NCI-H460 (cell line): Measurements from ENCODE around the gene DHRS3. TPM values are rescaled to one million over a fixed set of nuclear protein-coding genes. Genes with fewer than 3 reads are reported as not detected.
"Not testable (repeated sequence)": the region's sequence is repeated elsewhere in the genome, so short reads cannot be mapped to it uniquely, and the experiment has no call there.

Experiments
- DNase-seq: peaks from one replicate; pipeline ENCODE4 v3.0.0-alpha.2; 2016; ENCODE audit warnings: low read depth; ENCODE audit errors: extremely low read depth
- total RNA-seq: library from RNA; depleted of rRNA; stranded (reverse); fragments of >200 nt; shearing (Covaris generic); gene quantifications from 2 replicates; pipeline ENCODE4 v1.2.3, GENCODE V29; 2014

The DHRS3 gene
- total RNA-seq, 1 experiment from 2014 or later, result 19.1 TPM

GRCh38 chr1:12544357-12544756 lies 73.7 kb downstream of the DHRS3 start:
- DNase-seq, result no peak

DNA sequence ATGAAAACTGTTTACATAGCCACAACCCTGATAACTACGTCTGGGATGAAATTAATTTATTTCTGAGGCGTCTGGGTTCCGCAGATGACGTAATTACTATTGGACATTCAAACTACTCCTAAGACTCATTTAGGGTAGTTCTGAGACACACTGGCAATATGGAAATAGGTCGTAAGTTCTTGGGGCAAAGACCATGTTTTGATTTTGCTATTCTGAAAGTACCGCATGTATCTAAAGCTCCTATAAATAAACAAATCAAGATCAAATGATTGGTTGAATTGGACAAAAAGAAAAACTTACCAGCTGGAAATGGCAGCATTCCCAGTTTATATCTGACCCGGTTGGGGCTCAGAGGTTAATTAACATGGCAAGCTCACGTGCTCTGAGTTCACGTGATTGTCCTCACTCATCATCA lies 74.3 kb downstream of the DHRS3 start:
- no peak for DNase-seq

GRCh38 chr1:12542616-12543592 lies 75.1 kb downstream of the DHRS3 start:
- no peak for DNase-seq

DNA sequence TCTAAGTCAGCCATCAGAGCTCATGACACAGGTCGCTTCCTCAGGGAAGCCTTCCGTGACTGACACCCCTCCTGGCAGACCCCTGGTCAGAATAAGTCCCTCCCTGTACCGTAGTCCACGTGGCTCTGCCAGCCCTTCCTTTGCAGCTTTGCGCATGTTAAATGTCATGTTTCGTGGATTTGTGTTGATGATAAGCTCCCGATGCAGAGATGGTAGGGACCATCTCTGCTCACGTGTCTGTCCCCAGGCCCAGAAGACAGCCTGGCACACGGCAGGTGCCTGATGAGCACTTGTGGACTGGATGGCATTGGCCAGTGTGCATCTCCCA lies 75.9 kb downstream of the DHRS3 start:
- no peak for DNase-seq

GRCh38 chr1:12541274-12542137 lies 76.5 kb downstream of the DHRS3 start:
- no peak for DNase-seq

- DNase-seq, result no peak
These were observed 77.3 kb downstream of the DHRS3 start for GRCh38 chr1:12540580-12541273.

GRCh38 chr1:12539705-12540579 lies 78.1 kb downstream of the DHRS3 start:
- peak; percentile 69 for DNase-seq

DNA sequence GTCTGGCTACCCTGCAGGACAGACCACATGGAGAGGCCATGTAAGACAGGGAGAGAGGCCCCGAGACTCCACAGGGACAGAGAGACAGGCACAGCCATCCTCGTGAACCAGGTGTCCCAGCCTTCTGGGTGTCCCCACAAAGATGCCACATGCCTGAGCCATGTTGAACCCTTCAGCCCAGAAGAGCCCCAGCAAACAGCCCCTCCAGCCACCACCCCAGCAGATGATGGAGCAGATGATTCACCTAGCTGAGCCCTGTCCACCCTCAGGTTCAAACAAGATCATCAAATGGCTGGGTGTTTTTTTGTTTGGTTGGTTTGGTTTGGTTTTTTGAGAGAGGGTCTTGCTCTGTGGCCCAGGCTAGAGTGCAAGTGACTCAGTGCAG lies 78.7 kb downstream of the DHRS3 start:
- DNase-seq, result no peak

DNA sequence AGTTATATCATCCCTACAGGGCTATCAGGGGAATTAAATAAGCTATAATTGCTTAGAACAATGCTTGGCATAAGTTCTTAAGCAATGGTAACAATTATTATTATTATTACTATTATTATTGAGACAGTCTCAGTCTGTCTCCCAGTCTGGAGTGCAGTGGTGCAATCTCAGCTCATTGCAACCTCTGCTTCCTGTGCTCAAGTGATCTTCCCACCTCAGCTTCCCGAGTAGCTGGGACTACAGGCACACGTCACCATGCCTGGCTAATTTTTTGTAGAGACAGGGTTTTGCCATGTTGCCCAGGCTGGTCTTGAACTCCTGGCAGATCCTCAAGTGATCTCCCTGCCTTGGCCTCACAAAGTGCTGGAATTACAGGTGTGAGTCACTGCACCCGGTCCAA lies 79.5 kb downstream of the DHRS3 start:
- not testable (repeated sequence) for DNase-seq

- no peak for DNase-seq
These were observed 80.0 kb downstream of the DHRS3 start for GRCh38 chr1:12537906-12538461.

GRCh38 chr1:12537294-12537693 lies 80.7 kb downstream of the DHRS3 start:
- DNase-seq, result no peak

- no peak for DNase-seq
These were observed 81.9 kb downstream of the DHRS3 start for GRCh38 chr1:12536023-12536639.

DNA sequence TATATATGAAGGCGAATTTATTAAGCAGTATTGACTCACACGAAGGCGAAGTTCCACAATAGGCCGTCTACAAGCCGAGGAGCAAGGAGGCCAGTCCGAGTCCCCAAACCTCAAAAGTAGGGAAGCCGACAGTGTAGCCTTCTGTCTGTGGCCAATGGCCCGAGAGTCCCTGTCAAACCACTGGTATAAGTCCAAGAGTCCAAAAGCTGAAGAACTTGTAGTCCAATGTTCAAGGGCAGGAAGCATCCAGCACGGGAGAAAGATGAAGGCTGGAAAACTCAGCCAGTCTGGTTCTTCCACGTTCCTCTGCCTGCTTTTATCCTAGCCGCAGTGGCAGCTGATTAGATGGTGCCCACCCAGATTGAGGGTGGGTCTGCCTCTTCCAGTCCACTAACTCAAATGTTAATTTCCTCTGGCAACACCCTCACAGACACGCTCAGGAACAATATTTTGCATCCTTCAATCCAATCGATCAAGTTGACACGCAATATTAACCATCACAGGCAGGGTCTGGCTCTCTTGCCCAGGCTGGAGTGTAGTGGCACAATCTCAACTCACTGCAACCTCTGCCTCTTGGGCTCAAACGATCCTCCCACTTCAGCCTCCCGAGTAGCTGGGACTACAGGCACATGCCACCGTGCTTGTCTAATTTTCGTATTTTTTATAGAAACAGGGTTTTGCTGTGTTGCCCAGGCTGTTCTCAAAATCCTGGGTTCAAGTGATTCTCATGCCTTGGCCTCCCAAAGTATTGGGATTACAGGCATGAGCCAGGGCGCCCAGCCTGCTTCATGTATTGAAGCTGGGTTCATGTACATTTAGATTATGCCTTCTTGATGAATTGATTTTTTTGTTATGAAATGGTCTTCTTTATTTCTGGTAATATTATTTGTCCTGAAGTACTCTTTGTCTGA lies 85.3 kb downstream of the DHRS3 start:
- DNase-seq, result no peak

- no peak for DNase-seq
These were observed 86.9 kb downstream of the DHRS3 start for GRCh38 chr1:12531179-12531499.

DNA sequence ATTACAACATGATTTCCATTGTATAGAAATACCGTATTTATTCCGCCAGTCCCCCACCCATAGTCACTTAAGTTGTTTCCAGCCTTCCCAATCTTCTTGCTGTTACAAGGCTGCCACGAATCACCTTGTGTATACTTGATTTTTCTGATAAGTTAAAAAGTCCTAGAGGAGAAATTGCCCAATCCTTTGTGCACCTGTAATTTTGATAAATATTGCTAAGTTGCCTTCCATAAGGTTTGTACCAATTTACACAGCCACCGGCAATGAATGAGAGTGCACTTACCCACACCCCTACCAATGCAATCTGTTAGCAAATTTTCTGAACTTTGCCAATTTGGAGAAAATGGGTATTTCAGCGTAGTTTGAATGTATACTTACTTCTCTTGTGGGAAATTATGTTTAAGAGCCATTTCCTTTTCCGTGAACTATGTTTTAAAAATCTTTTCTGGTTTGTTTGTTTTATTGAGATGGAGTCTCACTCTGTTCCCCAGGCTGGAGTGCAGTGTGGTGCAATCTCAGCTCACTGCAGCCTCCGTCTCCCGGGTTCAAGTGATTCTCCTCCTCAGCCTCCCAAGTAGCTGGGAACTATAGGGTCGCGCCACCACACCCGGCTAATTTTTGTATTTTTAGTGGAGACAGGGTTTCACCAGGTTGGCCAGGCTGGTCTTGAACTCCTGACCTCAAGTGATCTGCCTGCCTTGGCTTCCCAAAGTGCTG lies 87.4 kb downstream of the DHRS3 start:
- no peak for DNase-seq

GRCh38 chr1:12529640-12530174 lies 88.3 kb downstream of the DHRS3 start:
- no peak for DNase-seq

DNA sequence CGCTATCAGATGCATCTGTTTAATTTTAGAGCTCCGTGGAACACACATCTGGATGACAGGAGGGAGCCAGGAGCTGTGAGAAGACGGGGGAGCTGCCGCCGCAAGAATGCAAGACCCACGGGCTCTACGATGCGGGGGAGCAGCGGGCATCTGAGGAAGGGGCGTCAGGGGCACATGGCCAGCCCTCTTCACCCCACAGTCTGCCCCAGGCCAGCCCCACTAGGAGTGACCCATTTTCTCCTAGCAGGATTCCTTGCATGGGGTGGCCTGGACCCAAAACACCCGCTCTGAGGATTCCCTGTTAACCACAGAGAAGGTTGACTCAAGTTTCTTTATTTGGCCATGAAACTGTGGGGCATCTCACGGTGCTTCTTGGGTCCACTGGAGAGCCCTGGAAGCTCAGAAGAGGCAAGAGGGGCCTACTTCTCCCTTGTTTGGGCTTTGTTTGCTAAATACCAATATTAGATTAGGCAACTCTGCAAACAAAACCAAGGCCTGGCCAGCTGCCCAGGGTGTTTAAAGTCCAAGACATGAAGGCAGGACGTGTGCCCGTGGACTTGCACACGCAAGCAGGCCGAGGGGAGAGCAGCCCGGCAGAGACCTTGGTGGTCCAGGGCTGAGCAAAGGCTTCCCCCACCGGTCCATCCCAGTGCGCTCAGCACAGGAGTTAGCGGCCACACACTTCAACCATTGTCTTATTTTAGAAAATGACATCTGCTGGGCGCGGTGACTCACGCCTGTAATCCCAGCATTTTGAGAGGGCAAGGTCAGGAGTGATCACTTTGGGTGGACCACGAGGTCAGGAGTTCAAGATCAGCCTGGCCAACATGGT lies 89.8 kb downstream of the DHRS3 start:
- DNase-seq, result no peak
